Testis (tissue), 2 donors: ENCODE data around the gene SYNE2.

Source experiments
- CTCF ChIP-seq, 3 experiments: fragments of 450-650 bp in 2 of 3; fragments of 200-600 bp in 1 of 3; sonication (generic) in 1 of 3; IDR thresholded peaks; one replicate each; pipeline ENCODE4 v1.5.1; 2016 to 2019; ENCODE audit warnings: antibody characterized with exemption in 3 of 3, mild to moderate bottlenecking in 2 of 3, moderate library complexity in 1 of 3
- POLR2A ChIP-seq: fragments of 450-650 bp; IDR thresholded peaks from one replicate; pipeline ENCODE4 v1.6.1; 2017; ENCODE audit warnings: antibody characterized with exemption, mild to moderate bottlenecking, moderate library complexity

GRCh38 chr14:64238631-64239030 lies 385.8 kb downstream of the SYNE2 start:
- TF ChIP-seq CTCF (IDR thresholded peaks at IDR 0.05) = no peak
- no peak for TF ChIP-seq POLR2A
